K562 (cell line): ENCODE results near the gene GATAD2B. TPM values are rescaled to one million over a fixed set of nuclear protein-coding genes. Genes with fewer than 3 reads are reported as not detected.
A peak's percentile ranks its signal among the peaks of the same experiment; 100 is the strongest.

Source experiments
- CHD2 ChIP-seq: IDR thresholded peaks from 2 replicates; pipeline ENCODE4 v1.6.1; 2011; ENCODE audit warnings: low read depth, low read length
- EP400 ChIP-seq: fragments of 450-650 bp; IDR thresholded peaks from 2 replicates; pipeline ENCODE4 v1.6.1; 2017; ENCODE audit warnings: antibody characterized with exemption, mild to moderate bottlenecking, moderate library complexity
- OTX1 ChIP-seq: fragments of 450-650 bp; formaldehyde crosslinking; IDR thresholded peaks from 2 replicates; pipeline ENCODE4 v1.4.0; 2022; ENCODE audit warnings: mild to moderate bottlenecking
- PHF8 ChIP-seq: fragments of 200-600 bp; sonication (generic); IDR thresholded peaks from 2 replicates; pipeline ENCODE4 v1.6.1; 2012; ENCODE audit warnings: mixed run types, mild to moderate bottlenecking, inconsistent platforms, low read length, moderate library complexity, borderline replicate concordance
- RUNX1 ChIP-seq: sonication (generic); IDR thresholded peaks from 2 replicates; pipeline ENCODE4 v1.6.1; 2016; ENCODE audit warnings: antibody characterized with exemption, low read depth
- TAL1 ChIP-seq: fragments of 450-650 bp; IDR thresholded peaks from 2 replicates; pipeline ENCODE4 v1.6.1; 2016; ENCODE audit warnings: mild to moderate bottlenecking
- U2AF1 ChIP-seq: fragments of 200-400 bp; formaldehyde crosslinking; optimal IDR thresholded peaks from 2 replicates; pipeline ENCODE3; 2017; ENCODE audit warnings: mild to moderate bottlenecking, low read depth, low read length, moderate library complexity
- XRCC3 ChIP-seq: fragments of 450-650 bp; IDR thresholded peaks from 2 replicates; pipeline ENCODE4 v1.6.1; 2017; ENCODE audit warnings: mild to moderate bottlenecking, moderate library complexity
- ZNF408 ChIP-seq: fragments of 250-450 bp; sonication (Bioruptor Pico); IDR thresholded peaks from 2 replicates; pipeline ENCODE4 v1.4.0; 2020; ENCODE audit warnings: low read depth, mild to moderate bottlenecking, moderate library complexity
- ZNF76 ChIP-seq: fragments of 250-450 bp; sonication (Bioruptor Pico); IDR thresholded peaks from 2 replicates; pipeline ENCODE4 v1.4.0; 2020; ENCODE audit warnings: mild to moderate bottlenecking, moderate library complexity, borderline replicate concordance
- polyA plus RNA-seq, 8 experiments: library from polyadenylated mRNA; depleted of rRNA in 4 of 8; stranded (reverse) in 5 of 8; unstranded in 3 of 8; fragments of >200 nt; fragmentation: Nextera tagmentation in 2 of 8; fragmentation: Illumina TruSeq in 1 of 8; extraction: Ambion mirVana in 2 of 8; extraction: Trizol in 1 of 8; gene quantifications; 2 replicates each; pipeline versions ENCODE4 v1.2.1 to v1.2.3, GENCODE V29; 2011 to 2014; ENCODE audit warnings: inconsistent platforms in 1 of 8, missing spikeins in 1 of 8
- total RNA-seq, 7 experiments: library from RNA; depleted of rRNA in 6 of 7; stranded (reverse); fragments of >200 nt in 6 of 7; fragmentation: Illumina TruSeq in 2 of 7; extraction: Trizol in 2 of 7; gene quantifications; 2 replicates each; pipeline versions ENCODE4 v1.2.1 to v1.2.3, GENCODE V29; 2011 to 2021; ENCODE audit warnings: low replicate concordance in 1 of 7
- TF ChIP-seq, protein P1 (sequence below): fragments of 250-450 bp; sonication (Bioruptor Pico); IDR thresholded peaks from 2 replicates; pipeline ENCODE4 v1.5.0; 2020; ENCODE audit warnings: mild to moderate bottlenecking
- TF ChIP-seq, protein P2 (sequence below): fragments of 150-350 bp; IDR thresholded peaks from 2 replicates; pipeline ENCODE4 v1.6.1; 2014; ENCODE audit warnings: low read depth, mild to moderate bottlenecking, low read length, borderline replicate concordance
- TF ChIP-seq, protein P3 (sequence below): IDR thresholded peaks from 2 replicates; pipeline ENCODE4 v1.6.1; 2011; ENCODE audit not compliant: insufficient read length; ENCODE audit errors: extremely low read depth
- TF ChIP-seq, protein P4 (sequence below): sonication (generic); formaldehyde crosslinking; IDR thresholded peaks from 2 replicates; pipeline ENCODE4 v1.8.0; 2022; ENCODE audit warnings: mild to moderate bottlenecking, missing genetic modification reagents
- TF ChIP-seq, protein P5 (sequence below): fragments of 250-450 bp; sonication (Bioruptor Pico); IDR thresholded peaks from 2 replicates; pipeline ENCODE4 v1.4.0; 2020

GATAD2B gene
- total and polyA plus RNA-seq, 9 of the 15 experiments (the other 6 are each of a cell fraction or from before 2014, with no cell fraction given), result 1.5 to 40.2 (median 4.9) TPM

DNA sequence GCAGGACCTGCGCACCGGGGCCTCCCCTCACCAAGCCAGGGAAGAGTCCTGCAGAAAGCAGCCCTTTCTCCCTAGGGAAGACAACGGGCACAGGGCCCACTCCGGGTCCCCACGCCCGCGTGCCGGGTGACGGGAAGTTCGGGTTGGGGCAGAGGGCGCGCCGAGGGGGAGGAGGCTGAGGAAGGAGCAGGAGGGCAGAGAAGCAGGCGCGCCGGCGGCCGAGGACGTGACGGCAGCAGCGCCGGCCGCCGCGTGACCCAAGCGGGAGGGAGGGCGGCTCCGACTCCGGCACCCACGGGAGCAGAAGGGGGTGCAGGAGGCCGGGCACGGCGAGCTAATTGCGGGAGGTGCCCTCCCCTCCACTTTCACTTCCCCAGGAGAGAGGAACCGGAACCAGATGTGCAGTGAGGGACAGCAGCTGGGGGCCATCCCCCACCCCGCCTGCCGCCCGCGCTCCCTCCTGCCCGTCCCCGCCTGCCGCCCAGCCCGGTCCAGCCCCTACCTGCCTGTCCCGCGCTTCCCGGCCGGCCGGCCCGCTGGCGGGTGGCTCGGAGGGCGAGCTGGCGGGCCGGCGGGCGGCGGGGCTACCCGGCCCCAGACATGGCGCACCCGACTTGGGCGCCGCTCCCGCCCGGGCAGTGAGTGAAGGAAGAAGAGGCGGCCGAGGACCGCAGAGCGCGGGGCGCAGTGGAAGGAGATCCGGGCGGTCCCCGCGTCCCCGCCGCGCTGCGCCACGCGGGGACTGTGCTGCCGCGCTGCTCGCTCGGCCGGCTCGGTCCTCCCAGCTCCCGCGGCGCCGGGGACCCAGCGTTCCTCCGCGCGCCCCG, 23.2 kb upstream of the GATAD2B start (continued):
- TF ChIP-seq, protein P1, sequence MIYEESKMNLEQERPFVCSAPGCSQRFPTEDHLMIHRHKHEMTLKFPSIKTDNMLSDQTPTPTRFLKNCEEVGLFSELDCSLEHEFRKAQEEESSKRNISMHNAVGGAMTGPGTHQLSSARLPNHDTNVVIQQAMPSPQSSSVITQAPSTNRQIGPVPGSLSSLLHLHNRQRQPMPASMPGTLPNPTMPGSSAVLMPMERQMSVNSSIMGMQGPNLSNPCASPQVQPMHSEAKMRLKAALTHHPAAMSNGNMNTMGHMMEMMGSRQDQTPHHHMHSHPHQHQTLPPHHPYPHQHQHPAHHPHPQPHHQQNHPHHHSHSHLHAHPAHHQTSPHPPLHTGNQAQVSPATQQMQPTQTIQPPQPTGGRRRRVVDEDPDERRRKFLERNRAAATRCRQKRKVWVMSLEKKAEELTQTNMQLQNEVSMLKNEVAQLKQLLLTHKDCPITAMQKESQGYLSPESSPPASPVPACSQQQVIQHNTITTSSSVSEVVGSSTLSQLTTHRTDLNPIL (CRISPR knock-in tag), result no peak
- TF ChIP-seq XRCC3 (no peak), PHF8 (peak; percentile 62; the same call in 1 of the 2 replicates), CHD2 (no peak), TAL1 (no peak), ZNF408 (CRISPR knock-in tag) (no peak), OTX1 (CRISPR knock-in tag) (0 out of 2 replicates have a peak, but pooled peaks have one; percentile 4), EP400 (peak; percentile 54; the same call in 1 of the 2 replicates), U2AF1 (no peak), ZNF76 (CRISPR knock-in tag) (no peak; the same call in 1 of the 2 replicates), RUNX1 (0 out of 2 replicates have a peak, but pooled peaks have one; percentile 6)
- TF ChIP-seq, protein P2, sequence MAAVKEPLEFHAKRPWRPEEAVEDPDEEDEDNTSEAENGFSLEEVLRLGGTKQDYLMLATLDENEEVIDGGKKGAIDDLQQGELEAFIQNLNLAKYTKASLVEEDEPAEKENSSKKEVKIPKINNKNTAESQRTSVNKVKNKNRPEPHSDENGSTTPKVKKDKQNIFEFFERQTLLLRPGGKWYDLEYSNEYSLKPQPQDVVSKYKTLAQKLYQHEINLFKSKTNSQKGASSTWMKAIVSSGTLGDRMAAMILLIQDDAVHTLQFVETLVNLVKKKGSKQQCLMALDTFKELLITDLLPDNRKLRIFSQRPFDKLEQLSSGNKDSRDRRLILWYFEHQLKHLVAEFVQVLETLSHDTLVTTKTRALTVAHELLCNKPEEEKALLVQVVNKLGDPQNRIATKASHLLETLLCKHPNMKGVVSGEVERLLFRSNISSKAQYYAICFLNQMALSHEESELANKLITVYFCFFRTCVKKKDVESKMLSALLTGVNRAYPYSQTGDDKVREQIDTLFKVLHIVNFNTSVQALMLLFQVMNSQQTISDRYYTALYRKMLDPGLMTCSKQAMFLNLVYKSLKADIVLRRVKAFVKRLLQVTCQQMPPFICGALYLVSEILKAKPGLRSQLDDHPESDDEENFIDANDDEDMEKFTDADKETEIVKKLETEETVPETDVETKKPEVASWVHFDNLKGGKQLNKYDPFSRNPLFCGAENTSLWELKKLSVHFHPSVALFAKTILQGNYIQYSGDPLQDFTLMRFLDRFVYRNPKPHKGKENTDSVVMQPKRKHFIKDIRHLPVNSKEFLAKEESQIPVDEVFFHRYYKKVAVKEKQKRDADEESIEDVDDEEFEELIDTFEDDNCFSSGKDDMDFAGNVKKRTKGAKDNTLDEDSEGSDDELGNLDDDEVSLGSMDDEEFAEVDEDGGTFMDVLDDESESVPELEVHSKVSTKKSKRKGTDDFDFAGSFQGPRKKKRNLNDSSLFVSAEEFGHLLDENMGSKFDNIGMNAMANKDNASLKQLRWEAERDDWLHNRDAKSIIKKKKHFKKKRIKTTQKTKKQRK, result no peak
- TF ChIP-seq, protein P3, sequence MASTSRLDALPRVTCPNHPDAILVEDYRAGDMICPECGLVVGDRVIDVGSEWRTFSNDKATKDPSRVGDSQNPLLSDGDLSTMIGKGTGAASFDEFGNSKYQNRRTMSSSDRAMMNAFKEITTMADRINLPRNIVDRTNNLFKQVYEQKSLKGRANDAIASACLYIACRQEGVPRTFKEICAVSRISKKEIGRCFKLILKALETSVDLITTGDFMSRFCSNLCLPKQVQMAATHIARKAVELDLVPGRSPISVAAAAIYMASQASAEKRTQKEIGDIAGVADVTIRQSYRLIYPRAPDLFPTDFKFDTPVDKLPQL, result no peak
- TF ChIP-seq, protein P4, sequence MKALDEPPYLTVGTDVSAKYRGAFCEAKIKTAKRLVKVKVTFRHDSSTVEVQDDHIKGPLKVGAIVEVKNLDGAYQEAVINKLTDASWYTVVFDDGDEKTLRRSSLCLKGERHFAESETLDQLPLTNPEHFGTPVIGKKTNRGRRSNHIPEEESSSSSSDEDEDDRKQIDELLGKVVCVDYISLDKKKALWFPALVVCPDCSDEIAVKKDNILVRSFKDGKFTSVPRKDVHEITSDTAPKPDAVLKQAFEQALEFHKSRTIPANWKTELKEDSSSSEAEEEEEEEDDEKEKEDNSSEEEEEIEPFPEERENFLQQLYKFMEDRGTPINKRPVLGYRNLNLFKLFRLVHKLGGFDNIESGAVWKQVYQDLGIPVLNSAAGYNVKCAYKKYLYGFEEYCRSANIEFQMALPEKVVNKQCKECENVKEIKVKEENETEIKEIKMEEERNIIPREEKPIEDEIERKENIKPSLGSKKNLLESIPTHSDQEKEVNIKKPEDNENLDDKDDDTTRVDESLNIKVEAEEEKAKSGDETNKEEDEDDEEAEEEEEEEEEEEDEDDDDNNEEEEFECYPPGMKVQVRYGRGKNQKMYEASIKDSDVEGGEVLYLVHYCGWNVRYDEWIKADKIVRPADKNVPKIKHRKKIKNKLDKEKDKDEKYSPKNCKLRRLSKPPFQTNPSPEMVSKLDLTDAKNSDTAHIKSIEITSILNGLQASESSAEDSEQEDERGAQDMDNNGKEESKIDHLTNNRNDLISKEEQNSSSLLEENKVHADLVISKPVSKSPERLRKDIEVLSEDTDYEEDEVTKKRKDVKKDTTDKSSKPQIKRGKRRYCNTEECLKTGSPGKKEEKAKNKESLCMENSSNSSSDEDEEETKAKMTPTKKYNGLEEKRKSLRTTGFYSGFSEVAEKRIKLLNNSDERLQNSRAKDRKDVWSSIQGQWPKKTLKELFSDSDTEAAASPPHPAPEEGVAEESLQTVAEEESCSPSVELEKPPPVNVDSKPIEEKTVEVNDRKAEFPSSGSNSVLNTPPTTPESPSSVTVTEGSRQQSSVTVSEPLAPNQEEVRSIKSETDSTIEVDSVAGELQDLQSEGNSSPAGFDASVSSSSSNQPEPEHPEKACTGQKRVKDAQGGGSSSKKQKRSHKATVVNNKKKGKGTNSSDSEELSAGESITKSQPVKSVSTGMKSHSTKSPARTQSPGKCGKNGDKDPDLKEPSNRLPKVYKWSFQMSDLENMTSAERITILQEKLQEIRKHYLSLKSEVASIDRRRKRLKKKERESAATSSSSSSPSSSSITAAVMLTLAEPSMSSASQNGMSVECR (CRISPR knock-in tag), result peak; percentile 83; the same call in 1 of the 2 replicates
- TF ChIP-seq, protein P5, sequence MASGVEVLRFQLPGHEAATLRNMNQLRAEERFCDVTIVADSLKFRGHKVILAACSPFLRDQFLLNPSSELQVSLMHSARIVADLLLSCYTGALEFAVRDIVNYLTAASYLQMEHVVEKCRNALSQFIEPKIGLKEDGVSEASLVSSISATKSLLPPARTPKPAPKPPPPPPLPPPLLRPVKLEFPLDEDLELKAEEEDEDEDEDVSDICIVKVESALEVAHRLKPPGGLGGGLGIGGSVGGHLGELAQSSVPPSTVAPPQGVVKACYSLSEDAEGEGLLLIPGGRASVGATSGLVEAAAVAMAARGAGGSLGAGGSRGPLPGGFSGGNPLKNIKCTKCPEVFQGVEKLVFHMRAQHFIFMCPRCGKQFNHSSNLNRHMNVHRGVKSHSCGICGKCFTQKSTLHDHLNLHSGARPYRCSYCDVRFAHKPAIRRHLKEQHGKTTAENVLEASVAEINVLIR (CRISPR knock-in tag), result no peak
